Measurements from ENCODE around the gene TMEM45A. TPM values are rescaled to one million over a fixed set of nuclear protein-coding genes. Genes with fewer than 3 reads are reported as not detected.
"Not testable (repeated sequence)": the region's sequence is repeated elsewhere in the genome, so short reads cannot be mapped to it uniquely, and the experiment has no call there.

TMEM45A gene
- total RNA-seq, 4 donors from 2014 or later: 3.5 to 7.0 (median 4.1) TPM

- no peaks in the 10 kb centered on the region for H3K27me3 ChIP-seq
- peak overlapping the region in 3 of 4 donors; percentile 27 to 33 (median 29) for H3K27ac ChIP-seq
- ATAC-seq (peak in 1 of 2 donors; percentile 33), DNase-seq (no peak)
- no peaks in the 10 kb centered on the region for H3K9me3 ChIP-seq
- no peaks in the 10 kb centered on the region for H3K4me1 ChIP-seq
- in situ Hi-C loops (cut with MboI; ENCODE audit: low sequenced_read_pairs in 4 of 4) (no loop called here), intact Hi-C loops (cut with DNase I; ENCODE audit: low total_unique reads) (no loop called here)
- no peaks in the 10 kb centered on the region for H3K36me3 ChIP-seq
- no peak overlapping the region for H3K4me3 ChIP-seq
- no peak for TF ChIP-seq CTCF (IDR thresholded peaks at IDR 0.05 in 4 of 5, conservative IDR thresholded peaks at IDR 0.05 in 1 of 5)
- TF ChIP-seq POLR2A (IDR thresholded peaks at IDR 0.05): no peak
These were observed 43.2 kb downstream of the TMEM45A start for GRCh38 chr3:100535610-100535943.

GRCh38 chr3:100536093-100536492 lies 43.7 kb downstream of the TMEM45A start:
- Histone ChIP-seq H3K4me1 (no peaks in the 10 kb centered on the region), H3K36me3 (no peaks in the 10 kb centered on the region), H3K27ac (peak overlapping the region in 3 of 4 donors; percentile 27 to 33 (median 29)), H3K27me3 (no peaks in the 10 kb centered on the region), H3K9me3 (no peaks in the 10 kb centered on the region), H3K4me3 (no peak overlapping the region)
- DNase-seq (no peak), ATAC-seq (peak; percentile 58 to 64)
- no peak for TF ChIP-seq POLR2A (IDR thresholded peaks at IDR 0.05)
- no peak for TF ChIP-seq CTCF (IDR thresholded peaks at IDR 0.05 in 4 of 5, conservative IDR thresholded peaks at IDR 0.05 in 1 of 5)
- in situ Hi-C loops (cut with MboI; ENCODE audit: low sequenced_read_pairs in 4 of 4) (no loop called here), intact Hi-C loops (cut with DNase I; ENCODE audit: low total_unique reads) (no loop called here)

GRCh38 chr3:100537646-100538338 lies 45.4 kb downstream of the TMEM45A start:
- Histone ChIP-seq H3K27ac (no peak overlapping the region), H3K27me3 (no peaks in the 10 kb centered on the region), H3K4me1 (no peaks in the 10 kb centered on the region), H3K4me3 (no peak overlapping the region), H3K9me3 (no peaks in the 10 kb centered on the region), H3K36me3 (no peaks in the 10 kb centered on the region)
- TF ChIP-seq POLR2A (IDR thresholded peaks at IDR 0.05) (no peak), CTCF (IDR thresholded peaks at IDR 0.05 in 4 of 5, conservative IDR thresholded peaks at IDR 0.05 in 1 of 5) (no peak)
- ATAC-seq: no peak
- no peak for DNase-seq
- intact Hi-C loops (cut with DNase I; ENCODE audit: low total_unique reads): no loop called here
- in situ Hi-C loops (cut with MboI; ENCODE audit: low sequenced_read_pairs in 4 of 4): no loop called here

- in situ Hi-C loops (cut with MboI; ENCODE audit: low sequenced_read_pairs in 4 of 4): no loop called here
- Histone ChIP-seq H3K4me1 (no peaks in the 10 kb centered on the region), H3K4me3 (no peak overlapping the region), H3K36me3 (no peaks in the 10 kb centered on the region), H3K9me3 (no peaks in the 10 kb centered on the region), H3K27ac (no peak overlapping the region), H3K27me3 (no peaks in the 10 kb centered on the region)
- ATAC-seq: no peak
- intact Hi-C loops (cut with DNase I; ENCODE audit: low total_unique reads): no loop called here
- DNase-seq: no peak
- no peak for TF ChIP-seq CTCF (IDR thresholded peaks at IDR 0.05 in 4 of 5, conservative IDR thresholded peaks at IDR 0.05 in 1 of 5)
These were observed 45.9 kb downstream of the TMEM45A start for GRCh38 chr3:100538339-100538706.

- in situ Hi-C loops (cut with MboI; ENCODE audit: low sequenced_read_pairs in 4 of 4) (no loop called here), intact Hi-C loops (cut with DNase I; ENCODE audit: low total_unique reads) (no loop called here)
- no peaks in the 10 kb centered on the region for H3K27me3 ChIP-seq
- no peaks in the 10 kb centered on the region for H3K36me3 ChIP-seq
- ATAC-seq (no peak), DNase-seq (no peak)
- no peak overlapping the region for H3K27ac ChIP-seq
- H3K4me3 ChIP-seq: no peak overlapping the region
- no peaks in the 10 kb centered on the region for H3K9me3 ChIP-seq
- TF ChIP-seq POLR2A (IDR thresholded peaks at IDR 0.05) (no peak), CTCF (IDR thresholded peaks at IDR 0.05 in 4 of 5, conservative IDR thresholded peaks at IDR 0.05 in 1 of 5) (no peak)
- H3K4me1 ChIP-seq: no peaks in the 10 kb centered on the region
These were observed 48.4 kb downstream of the TMEM45A start for GRCh38 chr3:100540791-100541334.

GRCh38 chr3:100541428-100541827 lies 49.0 kb downstream of the TMEM45A start:
- ATAC-seq; H3K4me3 ChIP-seq; intact Hi-C loops (cut with DNase I; ENCODE audit: low total_unique reads); H3K27me3 ChIP-seq; H3K9me3 ChIP-seq; H3K4me1 ChIP-seq; H3K36me3 ChIP-seq; DNase-seq; H3K27ac ChIP-seq; in situ Hi-C loops (cut with MboI; ENCODE audit: low sequenced_read_pairs in 4 of 4): not testable (repeated sequence)
